Measurements from ENCODE around the gene FXYD4.
A peak's percentile ranks its signal among the peaks of the same experiment; 100 is the strongest.
"Not testable (repeated sequence)": the region's sequence is repeated elsewhere in the genome, so short reads cannot be mapped to it uniquely, and the experiment has no call there.

FXYD4 gene

GRCh38 chr10:43371418-43371817 lies at the start of gene FXYD4:
Gene FXYD4, plus strand, starts transcription at chr10:43371636. Its CDS starts 2,111 bp downstream, at chr10:43373747.
- DNase-seq: no peak

GRCh38 chr10:43322331-43322730 lies 49.1 kb upstream of the FXYD4 start:
- no peak for DNase-seq

- peak; percentile 86 for DNase-seq
These were observed 48.7 kb upstream of the FXYD4 start for GRCh38 chr10:43322769-43323168.

- no peak for DNase-seq
These were observed 48.2 kb upstream of the FXYD4 start for GRCh38 chr10:43323245-43323644.

- DNase-seq: no peak
These were observed 46.6 kb upstream of the FXYD4 start for GRCh38 chr10:43324876-43325275.

GRCh38 chr10:43327171-43327570 lies 44.3 kb upstream of the FXYD4 start:
- no peak for DNase-seq

- no peak for DNase-seq
These were observed 43.5 kb upstream of the FXYD4 start for GRCh38 chr10:43327986-43328385.

GRCh38 chr10:43328810-43329209 lies 42.6 kb upstream of the FXYD4 start:
- DNase-seq: not testable (repeated sequence)

GRCh38 chr10:43329246-43329885 lies 42.1 kb upstream of the FXYD4 start:
- DNase-seq: not testable (repeated sequence)

- DNase-seq: not testable (repeated sequence)
These were observed 41.2 kb upstream of the FXYD4 start for GRCh38 chr10:43330049-43330823.

- not testable (repeated sequence) for DNase-seq
These were observed 40.7 kb upstream of the FXYD4 start for GRCh38 chr10:43330824-43331127.

GRCh38 chr10:43333653-43334052 lies 37.8 kb upstream of the FXYD4 start:
- no peak for DNase-seq

GRCh38 chr10:43336061-43336460 lies 35.4 kb upstream of the FXYD4 start:
- no peak for DNase-seq

GRCh38 chr10:43336641-43337318 lies 34.7 kb upstream of the FXYD4 start:
- DNase-seq: no peak

- DNase-seq: not testable (repeated sequence)
These were observed 33.9 kb upstream of the FXYD4 start for GRCh38 chr10:43337536-43337935.

GRCh38 chr10:43338117-43338516 lies 33.3 kb upstream of the FXYD4 start:
- no peak for DNase-seq

- DNase-seq: no peak
These were observed 32.3 kb upstream of the FXYD4 start for GRCh38 chr10:43339136-43339535.

- DNase-seq: no peak
These were observed 31.3 kb upstream of the FXYD4 start for GRCh38 chr10:43340101-43340500.

- no peak for DNase-seq
These were observed 30.8 kb upstream of the FXYD4 start for GRCh38 chr10:43340619-43341018.

- DNase-seq: no peak
These were observed 30.0 kb upstream of the FXYD4 start for GRCh38 chr10:43341450-43341849.

GRCh38 chr10:43342279-43343125 lies 28.9 kb upstream of the FXYD4 start:
- DNase-seq: no peak

- DNase-seq: no peak
These were observed 28.3 kb upstream of the FXYD4 start for GRCh38 chr10:43343126-43343525.

- no peak for DNase-seq
These were observed 27.4 kb upstream of the FXYD4 start for GRCh38 chr10:43344051-43344450.
